Smooth muscle cell (in vitro differentiated cells): ENCODE data around the gene LDLRAD4. TPM values are rescaled to one million over a fixed set of nuclear protein-coding genes. Genes with fewer than 3 reads are reported as not detected.

Experiments used
- DNase-seq: peaks from one replicate; lab custom pipeline; 2025; ENCODE audit not compliant: unreplicated experiment; lab: John Stamatoyannopoulos, UW
- H2AFZ ChIP-seq: fragments of 200-600 bp; sonication (generic); 2 replicates; pipeline ENCODE4 v1.6.0; 2016; ENCODE audit warnings: antibody characterized with exemption, low read depth, mild to moderate bottlenecking
- H3F3A ChIP-seq: fragments of 200-600 bp; sonication (generic); 2 replicates; pipeline ENCODE4 v1.6.0; 2017; ENCODE audit warnings: antibody characterized with exemption, low read depth
- H3K27ac ChIP-seq: fragments of 200-600 bp; sonication (generic); 2 replicates; pipeline ENCODE4 v1.5.1; 2016; ENCODE audit warnings: low read depth, mild to moderate bottlenecking
- H3K27me3 ChIP-seq: fragments of 200-600 bp; sonication (generic); 2 replicates; pipeline ENCODE4 v1.6.1; 2016; ENCODE audit warnings: low read depth, mild to moderate bottlenecking
- H3K36me3 ChIP-seq: fragments of 200-600 bp; sonication (generic); 2 replicates; pipeline ENCODE4 v1.5.1; 2016; ENCODE audit warnings: low read depth
- H3K4me1 ChIP-seq: fragments of 200-600 bp; sonication (generic); 2 replicates; pipeline ENCODE4 v1.5.1; 2016; ENCODE audit warnings: low read depth
- H3K4me2 ChIP-seq: fragments of 200-600 bp; sonication (generic); 2 replicates; pipeline ENCODE4 v1.6.0; 2016; ENCODE audit warnings: mild to moderate bottlenecking
- H3K4me3 ChIP-seq: fragments of 200-600 bp; sonication (generic); 2 replicates; pipeline ENCODE4 v1.5.1; 2016; ENCODE audit warnings: mild to moderate bottlenecking
- H3K79me2 ChIP-seq: fragments of 200-600 bp; sonication (generic); 2 replicates; pipeline ENCODE4 v1.6.0; 2016; ENCODE audit warnings: low read depth, mild to moderate bottlenecking
- H3K9ac ChIP-seq: fragments of 200-600 bp; sonication (generic); 2 replicates; pipeline ENCODE4 v1.6.0; 2016; ENCODE audit warnings: low read depth
- H3K9me3 ChIP-seq: fragments of 200-600 bp; sonication (generic); replicated peaks from 2 replicates; pipeline ENCODE4 v1.5.1; 2016; ENCODE audit warnings: low read depth
- H4K20me1 ChIP-seq: fragments of 200-600 bp; sonication (generic); 2 replicates; pipeline ENCODE4 v1.6.0; 2016; ENCODE audit warnings: low read depth
- CTCF ChIP-seq: fragments of 200-600 bp; sonication (generic); IDR thresholded peaks from 2 replicates; pipeline ENCODE4 v1.5.1; 2017; ENCODE audit warnings: borderline replicate concordance, mild to moderate bottlenecking, antibody characterized with exemption; ENCODE audit not compliant: insufficient read depth, poor library complexity, severe bottlenecking
- WGBS: methylation state at CpG from one replicate; pipeline ENCODE4 v1.1.7; 2016; ENCODE audit warnings: low lambda C conversion rate; 5-methylcytosine and 5-hydroxymethylcytosine counted together
- polyA plus RNA-seq: library from polyadenylated mRNA; unstranded; fragments of >200 nt; fragmentation: Nextera tagmentation; extraction: Ambion mirVana; gene quantifications from 2 replicates; pipeline ENCODE4 v1.2.1, GENCODE V29; 2016
- total RNA-seq: library from RNA; depleted of rRNA; stranded (reverse); fragments of >200 nt; gene quantifications from 2 replicates; pipeline ENCODE4 v1.2.3, GENCODE V29; 2014

LDLRAD4 gene
- total and polyA plus RNA-seq, 2 experiments from 2014 or later, result 36.2 to 48.3 TPM

- no peaks in the 10 kb centered on the region for H3K79me2 ChIP-seq
- H3K27ac ChIP-seq, result no peak overlapping the region
- H3K4me3 ChIP-seq, result no peak overlapping the region
- H2AFZ ChIP-seq, result no peak overlapping the region
- no peaks in the 10 kb centered on the region for H3F3A ChIP-seq
- no peak for TF ChIP-seq CTCF
- no peaks in the 10 kb centered on the region for H3K9me3 ChIP-seq
- 80% methylated on average over 6 of the region's 6 CpGs for WGBS
- no peaks in the 10 kb centered on the region for H3K36me3 ChIP-seq
- H3K27me3 ChIP-seq, result peaks cover 5% of the 10 kb centered on the region
- no peak overlapping the region for H3K9ac ChIP-seq
- H3K4me1 ChIP-seq, result no peaks in the 10 kb centered on the region
- H3K4me2 ChIP-seq, result no peak overlapping the region
- H4K20me1 ChIP-seq, result no peaks in the 10 kb centered on the region
- no peak for DNase-seq
These were observed 31.9 kb upstream of the LDLRAD4 start for GRCh38 chr18:13186687-13187086.

- 93% methylated on average over 4 of the region's 4 CpGs for WGBS
- H3K4me2 ChIP-seq, result no peak overlapping the region
- H3K9me3 ChIP-seq, result no peaks in the 10 kb centered on the region
- DNase-seq, result no peak
- H2AFZ ChIP-seq, result no peak overlapping the region
- H3K27ac ChIP-seq, result no peak overlapping the region
- no peaks in the 10 kb centered on the region for H3K4me1 ChIP-seq
- no peak overlapping the region for H3K4me3 ChIP-seq
- no peaks in the 10 kb centered on the region for H4K20me1 ChIP-seq
- H3F3A ChIP-seq, result no peaks in the 10 kb centered on the region
- peaks cover 5% of the 10 kb centered on the region for H3K27me3 ChIP-seq
- H3K36me3 ChIP-seq, result no peaks in the 10 kb centered on the region
- TF ChIP-seq CTCF, result no peak
- H3K9ac ChIP-seq, result no peak overlapping the region
- no peaks in the 10 kb centered on the region for H3K79me2 ChIP-seq
These were observed 31.1 kb upstream of the LDLRAD4 start for GRCh38 chr18:13187498-13187897.

- no peaks in the 10 kb centered on the region for H3K79me2 ChIP-seq
- no peak overlapping the region for H2AFZ ChIP-seq
- H3K27me3 ChIP-seq, result peaks cover 5% of the 10 kb centered on the region
- H3K27ac ChIP-seq, result no peak overlapping the region
- H3K4me2 ChIP-seq, result no peak overlapping the region
- DNase-seq, result no peak
- no peaks in the 10 kb centered on the region for H3K9me3 ChIP-seq
- 74% methylated on average over 3 of the region's 3 CpGs for WGBS
- no peaks in the 10 kb centered on the region for H3K36me3 ChIP-seq
- no peaks in the 10 kb centered on the region for H4K20me1 ChIP-seq
- no peaks in the 10 kb centered on the region for H3F3A ChIP-seq
- no peaks in the 10 kb centered on the region for H3K4me1 ChIP-seq
- TF ChIP-seq CTCF, result no peak
- H3K4me3 ChIP-seq, result no peak overlapping the region
- H3K9ac ChIP-seq, result no peak overlapping the region
These were observed 27.5 kb upstream of the LDLRAD4 start for GRCh38 chr18:13191031-13191430.

- H4K20me1 ChIP-seq, result no peaks in the 10 kb centered on the region
- 64% methylated on average over 7 of the region's 7 CpGs for WGBS
- no peak overlapping the region for H3K9ac ChIP-seq
- H3K27me3 ChIP-seq, result peaks cover 5% of the 10 kb centered on the region
- no peak overlapping the region for H3K27ac ChIP-seq
- H3K79me2 ChIP-seq, result no peaks in the 10 kb centered on the region
- no peak overlapping the region for H3K4me2 ChIP-seq
- H2AFZ ChIP-seq, result no peak overlapping the region
- H3F3A ChIP-seq, result no peaks in the 10 kb centered on the region
- H3K36me3 ChIP-seq, result no peaks in the 10 kb centered on the region
- TF ChIP-seq CTCF, result no peak
- H3K4me3 ChIP-seq, result no peak overlapping the region
- no peaks in the 10 kb centered on the region for H3K9me3 ChIP-seq
- no peak for DNase-seq
- no peaks in the 10 kb centered on the region for H3K4me1 ChIP-seq
These were observed 26.8 kb upstream of the LDLRAD4 start for GRCh38 chr18:13191779-13192178.
